A549 (cell line): ENCODE results near the gene ADGRD1. TPM values are rescaled to one million over a fixed set of nuclear protein-coding genes. Genes with fewer than 3 reads are reported as not detected.

Source experiments
- ATAC-seq, 2 experiments: fragments of 200-7000 bp in 1 of 2; fragments of >200 bp in 1 of 2; cut with Nextera tagmentation in 1 of 2; cut with Tn5 transposase in 1 of 2; 3 replicates each; pipeline versions ENCODE4 v1.8.0 to v1.9.1; 2018 to 2020; ENCODE audit warnings: mild to moderate bottlenecking in 1 of 2, moderate library complexity in 1 of 2
- CTCF ChIA-PET: fragments of 300-600 bp; sonication (Branson Sonifier 250); formaldehyde crosslinking; extraction: SDS; loops from one replicate; lab custom pipeline; 2021; ENCODE audit warnings: antibody characterized with exemption, inconsistent platforms; lab: Yijun Ruan, JAX
- POLR2A ChIA-PET: fragments of 350-600 bp; formaldehyde crosslinking; extraction: SDS; loops from one replicate; lab custom pipeline; 2021; ENCODE audit warnings: antibody characterized with exemption, inconsistent platforms; lab: Yijun Ruan, JAX
- DNase-seq, 2 experiments: peaks; one replicate each; pipeline versions ENCODE4 v3.0.0 to v3.0.0-alpha.2; 2011 to 2016; ENCODE audit warnings: low read depth in 1 of 2, low spot score in 1 of 2
- FAIRE-seq: peaks from 2 replicates; lab custom pipeline; 2011; peaks lifted over from hg19 to GRCh38; lab: Jason Lieb, UNC
- H3K27ac ChIP-seq, 2 experiments: fragments of >200 bp; sonication (Bioruptor Twin); formaldehyde crosslinking; 3 replicates each; pipeline ENCODE4 v1.5.1; 2016 to 2017
- H3K4me1 ChIP-seq: fragments of >200 bp; sonication (Bioruptor Twin); formaldehyde crosslinking; 3 replicates; pipeline ENCODE4 v1.6.1; 2016
- H3K4me2 ChIP-seq: fragments of >200 bp; sonication (Bioruptor Twin); formaldehyde crosslinking; 3 replicates; pipeline ENCODE4 v1.6.1; 2016
- H3K4me3 ChIP-seq: fragments of >200 bp; sonication (Bioruptor Twin); formaldehyde crosslinking; 3 replicates; pipeline ENCODE4 v1.5.1; 2016
- H3K9me3 ChIP-seq: fragments of >200 bp; sonication (Bioruptor Twin); formaldehyde crosslinking; 3 replicates; pipeline ENCODE4 v1.6.1; 2016
- CHD2 ChIP-seq: fragments of 150-350 bp; IDR thresholded peaks from 2 replicates; pipeline ENCODE4 v1.6.1; 2014; ENCODE audit warnings: low read length; ENCODE audit not compliant: partially characterized antibody
- CHD4 ChIP-seq: fragments of 200-600 bp; sonication (generic); IDR thresholded peaks from 2 replicates; pipeline ENCODE4 v1.6.1; 2016; ENCODE audit warnings: antibody characterized with exemption, mild to moderate bottlenecking, borderline replicate concordance
- EHF ChIP-seq: fragments of 250-450 bp; sonication (Bioruptor Pico); IDR thresholded peaks from 2 replicates; pipeline ENCODE4 v1.5.0; 2020; ENCODE audit warnings: mild to moderate bottlenecking
- EHMT2 ChIP-seq: fragments of 200-600 bp; sonication (generic); IDR thresholded peaks from 2 replicates; pipeline ENCODE4 v1.6.1; 2016; ENCODE audit warnings: antibody characterized with exemption, low read depth, mild to moderate bottlenecking, moderate library complexity
- EP300 ChIP-seq, 2 experiments: fragments of >200 bp; sonication (Bioruptor Twin); formaldehyde crosslinking; IDR thresholded peaks; 2 replicates in 1 of 2; 3 replicates in 1 of 2; pipeline ENCODE4 v1.6.1; 2016 to 2017
- FOXS1 ChIP-seq: fragments of 250-450 bp; sonication (Bioruptor Pico); IDR thresholded peaks from 2 replicates; pipeline ENCODE4 v1.5.0; 2020; ENCODE audit warnings: mild to moderate bottlenecking, moderate library complexity
- JUN ChIP-seq, 2 experiments: fragments of >200 bp; sonication (Bioruptor Twin); formaldehyde crosslinking; IDR thresholded peaks; 2 replicates in 1 of 2; 3 replicates in 1 of 2; pipeline ENCODE4 v1.6.1; 2016 to 2017
- MAFK ChIP-seq: fragments of 450-650 bp; IDR thresholded peaks from 2 replicates; pipeline ENCODE4 v1.6.1; 2014; ENCODE audit not compliant: partially characterized antibody
- NPAS2 ChIP-seq: fragments of 250-450 bp; sonication (Bioruptor Pico); IDR thresholded peaks from 2 replicates; pipeline ENCODE4 v1.8.0; 2022; ENCODE audit warnings: mild to moderate bottlenecking, moderate library complexity, borderline replicate concordance
- NR3C1 ChIP-seq: fragments of >200 bp; sonication (Bioruptor Twin); formaldehyde crosslinking; IDR thresholded peaks from 3 replicates; pipeline ENCODE4 v1.6.1; 2017
- RFX5 ChIP-seq: fragments of 450-650 bp; IDR thresholded peaks from 2 replicates; pipeline ENCODE4 v1.7.1; 2014; ENCODE audit warnings: antibody characterized with exemption, mild to moderate bottlenecking, moderate library complexity
- SMC3 ChIP-seq: fragments of >200 bp; sonication (Bioruptor Twin); formaldehyde crosslinking; IDR thresholded peaks from 3 replicates; pipeline ENCODE4 v1.6.1; 2018; ENCODE audit warnings: inconsistent platforms
- TFCP2L1 ChIP-seq: fragments of 250-450 bp; sonication (Bioruptor Pico); IDR thresholded peaks from 2 replicates; pipeline ENCODE4 v1.5.0; 2021; ENCODE audit warnings: mild to moderate bottlenecking
- ZNF302 ChIP-seq: fragments of 250-450 bp; sonication (Bioruptor Pico); IDR thresholded peaks from 2 replicates; pipeline ENCODE4 v1.9.0; 2021; ENCODE audit warnings: inconsistent platforms, mild to moderate bottlenecking, moderate library complexity
- WGBS: methylation state at CpG from one replicate; pipeline ENCODE4 v1.1.6; 2017; ENCODE audit errors: missing lambda C conversion rate; 5-methylcytosine and 5-hydroxymethylcytosine counted together
- polyA plus RNA-seq, 4 experiments: library from polyadenylated mRNA; depleted of rRNA in 3 of 4; stranded (reverse); fragments of >200 nt; fragmentation: RNase III in 1 of 4; extraction: RNeasy Plus Mini Kit Qiagen cat#74134 plus additional on column Dnase treatment in 1 of 4; gene quantifications; 2 replicates in 3 of 4; 3 replicates in 1 of 4; pipeline ENCODE4 v1.2.3, GENCODE V29; 2011 to 2017
- TF ChIP-seq, protein P1 (sequence below): IDR thresholded peaks from 2 replicates; pipeline ENCODE4 v1.6.1; 2012
- TF ChIP-seq, protein P2 (sequence below): fragments of >200 bp; sonication (Bioruptor Twin); formaldehyde crosslinking; IDR thresholded peaks from 3 replicates; pipeline ENCODE4 v1.5.1; 2016

Gene ADGRD1
- polyA plus RNA-seq, 2 of the 4 experiments (the other 2 are of a cell fraction) = 0.36 to 1.5 TPM

DNA sequence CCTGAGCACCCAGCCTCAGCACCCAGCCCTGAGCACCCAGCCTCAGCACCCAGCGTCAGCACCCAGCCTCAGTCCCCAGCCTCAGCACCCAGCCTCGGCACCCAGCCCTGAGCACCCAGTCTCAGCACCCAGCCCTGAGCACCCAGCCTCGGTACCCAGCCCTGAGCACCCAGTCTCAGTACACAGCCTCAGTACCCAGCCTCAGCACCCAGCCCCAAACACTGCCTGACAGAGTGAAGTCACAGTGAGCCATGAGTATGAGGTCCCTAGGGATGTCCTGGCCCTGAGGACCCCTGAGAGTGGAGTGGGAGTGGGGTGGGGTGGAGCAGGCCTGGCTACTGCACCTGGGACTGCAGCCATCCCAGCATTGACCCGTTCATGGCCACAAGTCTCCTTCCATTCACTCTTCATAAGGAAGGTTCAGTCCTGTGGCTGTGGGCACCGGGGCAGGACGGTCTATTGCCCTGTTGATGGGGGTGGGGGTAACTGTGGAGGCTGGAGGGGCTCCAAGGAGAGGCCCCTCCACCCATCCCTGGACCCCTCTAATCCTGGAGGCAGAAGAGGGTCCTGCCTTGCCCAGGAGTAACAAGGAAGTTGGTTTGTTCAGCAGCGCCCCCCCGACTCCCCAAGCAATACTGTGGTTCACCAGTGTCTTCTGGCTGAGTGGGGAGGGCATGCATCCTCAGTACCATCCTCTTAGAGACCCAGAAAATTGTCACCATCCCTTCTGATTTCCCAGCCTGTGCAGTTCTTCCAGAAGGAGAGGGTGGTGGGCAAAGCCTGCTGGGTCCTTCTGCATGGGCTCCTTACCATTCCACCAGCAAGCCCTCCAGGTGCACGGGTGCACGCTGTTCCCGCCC, 140.5 kb downstream of the ADGRD1 start:
- no peak overlapping the region for H3K27ac ChIP-seq
- no peak overlapping the region for H3K4me2 ChIP-seq
- ChIA-PET POLR2A (no interaction called here), CTCF (interaction anchor here (1.0 to 5.8 kb wide), 3 partner anchors 11 to 38 kb away, joined by 4 to 43 read pairs (median 5); no protein-coding TSS in a partner anchor)
- no peaks in the 10 kb centered on the region for H3K9me3 ChIP-seq
- no peak overlapping the region for H3K4me3 ChIP-seq
- WGBS = 61% methylated on average over 7 of the region's 11 CpGs
- DNase-seq (no peak), ATAC-seq (no peak), FAIRE-seq (no peak)
- peaks cover 6% of the 10 kb centered on the region; the same call in 1 of the 3 replicates for H3K4me1 ChIP-seq
- TF ChIP-seq SMC3 = no peak
- TF ChIP-seq JUN (IDR thresholded peaks at IDR 0.05) = no peak
- TF ChIP-seq CHD4 = no peak
- TF ChIP-seq, protein P1, sequence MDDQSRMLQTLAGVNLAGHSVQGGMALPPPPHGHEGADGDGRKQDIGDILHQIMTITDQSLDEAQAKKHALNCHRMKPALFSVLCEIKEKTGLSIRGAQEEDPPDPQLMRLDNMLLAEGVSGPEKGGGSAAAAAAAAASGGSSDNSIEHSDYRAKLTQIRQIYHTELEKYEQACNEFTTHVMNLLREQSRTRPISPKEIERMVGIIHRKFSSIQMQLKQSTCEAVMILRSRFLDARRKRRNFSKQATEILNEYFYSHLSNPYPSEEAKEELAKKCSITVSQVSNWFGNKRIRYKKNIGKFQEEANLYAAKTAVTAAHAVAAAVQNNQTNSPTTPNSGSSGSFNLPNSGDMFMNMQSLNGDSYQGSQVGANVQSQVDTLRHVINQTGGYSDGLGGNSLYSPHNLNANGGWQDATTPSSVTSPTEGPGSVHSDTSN = no peak
- no peak for TF ChIP-seq MAFK
- no peak for TF ChIP-seq CHD2

DNA sequence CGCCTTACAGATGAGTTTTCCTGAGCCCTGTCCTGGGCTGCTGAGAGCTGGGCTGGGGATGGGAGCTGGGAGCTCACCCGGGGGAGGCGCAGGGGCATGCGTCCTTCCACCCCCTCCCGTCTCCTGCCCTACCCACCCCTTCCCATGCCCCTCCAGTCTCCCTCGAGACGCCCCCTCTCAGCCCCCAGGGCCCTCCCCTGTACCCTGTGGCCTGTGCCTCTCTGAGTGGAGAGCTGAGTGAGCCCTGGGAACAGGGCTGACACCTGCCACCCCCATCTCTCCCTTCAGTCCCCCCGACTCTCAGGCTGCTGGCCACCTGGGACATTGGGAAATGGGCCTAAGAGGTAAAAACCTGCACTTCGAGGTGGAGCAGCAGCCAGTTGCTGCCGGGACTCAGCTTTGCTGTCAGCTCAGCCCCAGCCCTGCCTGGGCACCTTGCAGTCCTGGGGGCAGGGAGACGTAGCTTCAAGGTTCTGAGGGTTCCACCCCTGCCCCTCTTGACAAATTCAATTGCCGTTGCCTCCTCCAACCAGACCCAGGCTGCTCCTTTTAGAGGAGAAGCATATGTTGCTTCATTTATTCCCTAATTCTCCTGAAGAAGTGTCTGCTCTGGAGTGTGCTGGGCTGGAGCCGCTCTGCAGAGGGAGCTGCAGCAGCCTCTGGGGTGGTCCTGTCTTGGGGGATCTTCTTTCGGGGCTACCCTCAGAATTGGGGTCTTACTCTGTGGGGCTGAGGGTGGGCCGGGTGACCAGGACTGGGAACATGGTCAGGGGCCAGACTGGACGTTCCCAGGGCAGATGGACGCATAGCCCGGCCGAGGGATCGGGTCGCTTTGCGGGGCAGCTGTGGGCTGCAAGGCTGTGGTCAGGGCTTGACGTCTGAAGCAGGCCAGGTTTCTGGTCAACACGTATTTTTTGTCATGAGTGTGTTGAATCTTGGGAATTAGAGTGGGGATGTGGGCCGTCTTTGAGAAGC, 141.4 kb downstream of the ADGRD1 start:
- DNase-seq = no peak
- ChIA-PET POLR2A (no interaction called here), CTCF (interaction anchor here (1.1 to 5.8 kb wide), 3 partner anchors 10 to 51 kb away, joined by 3 to 43 read pairs (median 8); no protein-coding TSS in a partner anchor)
- WGBS = 60% methylated on average over 23 of the region's 25 CpGs
- H3K9me3 ChIP-seq = no peaks in the 10 kb centered on the region
- H3K27ac ChIP-seq = no peak overlapping the region
- H3K4me3 ChIP-seq = no peak overlapping the region
- no peak for ATAC-seq
- H3K4me1 ChIP-seq = peaks cover 6% of the 10 kb centered on the region; the same call in 1 of the 3 replicates
- FAIRE-seq = no peak
- H3K4me2 ChIP-seq = no peak overlapping the region
- TF ChIP-seq FOXS1 (CRISPR knock-in tag) (no peak), NR3C1 (no peak), TFCP2L1 (CRISPR knock-in tag) (no peak), CHD4 (no peak), SMC3 (no peak), EP300 (IDR thresholded peaks at IDR 0.05) (no peak), EHF (CRISPR knock-in tag) (no peak), ZNF302 (no peak), RFX5 (no peak), NPAS2 (CRISPR knock-in tag) (no peak), EHMT2 (no peak)
- TF ChIP-seq, protein P2, sequence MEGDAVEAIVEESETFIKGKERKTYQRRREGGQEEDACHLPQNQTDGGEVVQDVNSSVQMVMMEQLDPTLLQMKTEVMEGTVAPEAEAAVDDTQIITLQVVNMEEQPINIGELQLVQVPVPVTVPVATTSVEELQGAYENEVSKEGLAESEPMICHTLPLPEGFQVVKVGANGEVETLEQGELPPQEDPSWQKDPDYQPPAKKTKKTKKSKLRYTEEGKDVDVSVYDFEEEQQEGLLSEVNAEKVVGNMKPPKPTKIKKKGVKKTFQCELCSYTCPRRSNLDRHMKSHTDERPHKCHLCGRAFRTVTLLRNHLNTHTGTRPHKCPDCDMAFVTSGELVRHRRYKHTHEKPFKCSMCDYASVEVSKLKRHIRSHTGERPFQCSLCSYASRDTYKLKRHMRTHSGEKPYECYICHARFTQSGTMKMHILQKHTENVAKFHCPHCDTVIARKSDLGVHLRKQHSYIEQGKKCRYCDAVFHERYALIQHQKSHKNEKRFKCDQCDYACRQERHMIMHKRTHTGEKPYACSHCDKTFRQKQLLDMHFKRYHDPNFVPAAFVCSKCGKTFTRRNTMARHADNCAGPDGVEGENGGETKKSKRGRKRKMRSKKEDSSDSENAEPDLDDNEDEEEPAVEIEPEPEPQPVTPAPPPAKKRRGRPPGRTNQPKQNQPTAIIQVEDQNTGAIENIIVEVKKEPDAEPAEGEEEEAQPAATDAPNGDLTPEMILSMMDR = no peak
